ENCODE results near the gene MTUS2.

GRCh38 chr13:29292045-29292444 lies 471.9 kb downstream of the MTUS2 start:
- TF ChIP-seq CTCF (IDR thresholded peaks at IDR 0.05; ENCODE audit: insufficient read depth, low read length, poor library complexity, severe bottlenecking) (no peak), EZH2phosphoT487 (conservative IDR thresholded peaks at IDR 0.05; ENCODE audit: low read length) (no peak)

Measured in SU-DHL-6 (cell line).